ENCODE results near the gene HOXD3. TPM values are rescaled to one million over a fixed set of nuclear protein-coding genes. Genes with fewer than 3 reads are reported as not detected.

Gene HOXD3
- total RNA-seq, 1 donor from 2014 or later: not detected

- H3K27ac Mint-ChIP-seq (ENCODE audit: unreplicated experiment): no peak overlapping the region
- no peak for DNase-seq (ENCODE audit: low spot score)
- H3K9me3 Mint-ChIP-seq (ENCODE audit: low read depth): no peaks in the 10 kb centered on the region
- TF ChIP-seq, protein P1, sequence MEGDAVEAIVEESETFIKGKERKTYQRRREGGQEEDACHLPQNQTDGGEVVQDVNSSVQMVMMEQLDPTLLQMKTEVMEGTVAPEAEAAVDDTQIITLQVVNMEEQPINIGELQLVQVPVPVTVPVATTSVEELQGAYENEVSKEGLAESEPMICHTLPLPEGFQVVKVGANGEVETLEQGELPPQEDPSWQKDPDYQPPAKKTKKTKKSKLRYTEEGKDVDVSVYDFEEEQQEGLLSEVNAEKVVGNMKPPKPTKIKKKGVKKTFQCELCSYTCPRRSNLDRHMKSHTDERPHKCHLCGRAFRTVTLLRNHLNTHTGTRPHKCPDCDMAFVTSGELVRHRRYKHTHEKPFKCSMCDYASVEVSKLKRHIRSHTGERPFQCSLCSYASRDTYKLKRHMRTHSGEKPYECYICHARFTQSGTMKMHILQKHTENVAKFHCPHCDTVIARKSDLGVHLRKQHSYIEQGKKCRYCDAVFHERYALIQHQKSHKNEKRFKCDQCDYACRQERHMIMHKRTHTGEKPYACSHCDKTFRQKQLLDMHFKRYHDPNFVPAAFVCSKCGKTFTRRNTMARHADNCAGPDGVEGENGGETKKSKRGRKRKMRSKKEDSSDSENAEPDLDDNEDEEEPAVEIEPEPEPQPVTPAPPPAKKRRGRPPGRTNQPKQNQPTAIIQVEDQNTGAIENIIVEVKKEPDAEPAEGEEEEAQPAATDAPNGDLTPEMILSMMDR (IDR thresholded peaks at IDR 0.05): no peak
- peaks cover 79% of the 10 kb centered on the region for H3K27me3 Mint-ChIP-seq (ENCODE audit: low read depth)
- peaks cover 6% of the 10 kb centered on the region for H3K4me1 Mint-ChIP-seq (ENCODE audit: low read depth)
- peaks cover 2% of the 10 kb centered on the region for H3K36me3 Mint-ChIP-seq (ENCODE audit: low read depth)
- H3K4me3 Mint-ChIP-seq (ENCODE audit: unreplicated experiment): no peak overlapping the region
Observed at GRCh38 chr2:176155356-176156044, 1.6 kb upstream of the HOXD3 start.

- Mint-ChIP-seq H3K36me3 (ENCODE audit: low read depth) (peaks cover 4% of the 10 kb centered on the region), H3K9me3 (ENCODE audit: low read depth) (no peaks in the 10 kb centered on the region), H3K27me3 (ENCODE audit: low read depth) (peaks cover 79% of the 10 kb centered on the region), H3K4me1 (ENCODE audit: low read depth) (peaks cover 6% of the 10 kb centered on the region), H3K27ac (ENCODE audit: unreplicated experiment) (no peak overlapping the region), H3K4me3 (ENCODE audit: unreplicated experiment) (no peak overlapping the region)
- DNase-seq (ENCODE audit: low spot score): no peak
- TF ChIP-seq, protein P1 (IDR thresholded peaks at IDR 0.05): no peak
Observed at GRCh38 chr2:176156301-176156806, 753 bp upstream of the HOXD3 start.

- H3K36me3 Mint-ChIP-seq (ENCODE audit: low read depth): peaks cover 6% of the 10 kb centered on the region
- H3K27ac Mint-ChIP-seq (ENCODE audit: unreplicated experiment): no peak overlapping the region
- H3K4me3 Mint-ChIP-seq (ENCODE audit: unreplicated experiment): peak overlapping the region; percentile 16
Observed at GRCh38 chr2:176157499-176158185, 535 bp downstream of the HOXD3 start.

GRCh38 chr2:176158186-176158591 lies 1.1 kb downstream of the HOXD3 start:
- Mint-ChIP-seq H3K4me1 (ENCODE audit: low read depth) (peaks cover 6% of the 10 kb centered on the region), H3K4me3 (ENCODE audit: unreplicated experiment) (no peak overlapping the region), H3K9me3 (ENCODE audit: low read depth) (no peaks in the 10 kb centered on the region), H3K27ac (ENCODE audit: unreplicated experiment) (no peak overlapping the region), H3K36me3 (ENCODE audit: low read depth) (peaks cover 6% of the 10 kb centered on the region), H3K27me3 (ENCODE audit: low read depth) (peaks cover 81% of the 10 kb centered on the region)
- DNase-seq (ENCODE audit: low spot score): no peak
- TF ChIP-seq, protein P1 (IDR thresholded peaks at IDR 0.05): no peak

More at GRCh38 chr2:176157499-176158185, 535 bp downstream of the HOXD3 start:
- H3K4me1 Mint-ChIP-seq (ENCODE audit: low read depth): peaks cover 6% of the 10 kb centered on the region
- no peak for DNase-seq (ENCODE audit: low spot score)
- peaks cover 81% of the 10 kb centered on the region for H3K27me3 Mint-ChIP-seq (ENCODE audit: low read depth)
- H3K9me3 Mint-ChIP-seq (ENCODE audit: low read depth): no peaks in the 10 kb centered on the region
- TF ChIP-seq, protein P1 (IDR thresholded peaks at IDR 0.05): no peak

- peaks cover 6% of the 10 kb centered on the region for H3K4me1 Mint-ChIP-seq (ENCODE audit: low read depth)
- H3K9me3 Mint-ChIP-seq (ENCODE audit: low read depth): peaks cover 4% of the 10 kb centered on the region
- DNase-seq (ENCODE audit: low spot score): no peak
- H3K36me3 Mint-ChIP-seq (ENCODE audit: low read depth): peaks cover 9% of the 10 kb centered on the region
- no peak overlapping the region for H3K27ac Mint-ChIP-seq (ENCODE audit: unreplicated experiment)
- TF ChIP-seq, protein P1 (IDR thresholded peaks at IDR 0.05): no peak
- no peak overlapping the region for H3K4me3 Mint-ChIP-seq (ENCODE audit: unreplicated experiment)
- H3K27me3 Mint-ChIP-seq (ENCODE audit: low read depth): peaks cover 82% of the 10 kb centered on the region
Observed at GRCh38 chr2:176158855-176159662, 2.0 kb downstream of the HOXD3 start.
